EH (cell line): ENCODE measurements around the gene SNU13.
"Not testable (repeated sequence)": the region's sequence is repeated elsewhere in the genome, so short reads cannot be mapped to it uniquely, and the experiment has no call there.

Experiments
- DNase-seq: peaks from one replicate; pipeline ENCODE4 v3.0.0-alpha.2; 2015; ENCODE audit warnings: low read depth

SNU13 gene

DNA sequence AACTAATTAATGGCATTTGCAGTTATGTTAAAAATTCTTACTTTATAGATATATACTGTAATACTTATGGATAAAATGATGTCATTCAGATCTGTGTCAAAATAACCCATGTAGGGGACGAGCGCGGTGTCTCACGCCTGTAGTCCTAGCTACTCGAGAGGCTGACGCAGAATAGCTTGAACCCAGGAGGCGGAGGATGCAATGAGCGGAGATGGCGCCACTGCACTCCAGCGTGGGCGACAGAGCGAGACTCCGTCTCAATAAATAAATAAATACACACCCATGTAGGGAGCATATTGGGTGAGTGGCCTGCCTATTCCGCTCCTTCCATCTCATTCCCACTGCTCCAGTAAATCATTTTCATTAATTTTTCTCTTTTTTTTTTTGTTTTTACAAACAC lies 7.1 kb downstream of the SNU13 start:
- no peak for DNase-seq

- DNase-seq, result no peak
Measured at GRCh38 chr22:41676134-41676533, 12.5 kb downstream of the SNU13 start.

DNA sequence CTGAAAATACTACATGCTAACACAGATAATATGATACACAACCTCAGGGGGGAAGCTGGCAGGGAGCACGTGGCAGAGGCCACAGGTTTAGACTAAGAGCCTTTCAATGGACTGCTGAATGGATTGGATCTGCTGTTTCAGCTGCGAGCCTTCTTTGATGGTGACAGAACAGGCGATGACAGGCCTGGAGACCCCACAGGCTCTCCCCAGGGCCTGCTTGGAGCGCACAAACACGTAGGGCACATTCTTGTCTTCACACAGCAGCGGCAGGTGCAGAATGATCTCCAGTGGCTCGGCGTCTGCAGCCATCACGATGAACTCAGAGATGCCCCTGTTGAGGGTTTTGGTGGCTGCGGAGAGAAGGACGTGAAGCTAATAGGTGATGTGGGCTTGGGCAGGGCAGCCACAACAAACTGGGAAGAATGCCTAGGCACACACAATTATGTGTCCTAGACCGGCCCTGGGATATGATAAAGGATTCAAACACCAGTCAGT lies 13.8 kb downstream of the SNU13 start:
- DNase-seq, result no peak

- DNase-seq, result peak; percentile 46
Measured at GRCh38 chr22:41672780-41673509, 15.7 kb downstream of the SNU13 start.

GRCh38 chr22:41672096-41672495 lies 16.6 kb downstream of the SNU13 start:
- peak; percentile 54 for DNase-seq

DNA sequence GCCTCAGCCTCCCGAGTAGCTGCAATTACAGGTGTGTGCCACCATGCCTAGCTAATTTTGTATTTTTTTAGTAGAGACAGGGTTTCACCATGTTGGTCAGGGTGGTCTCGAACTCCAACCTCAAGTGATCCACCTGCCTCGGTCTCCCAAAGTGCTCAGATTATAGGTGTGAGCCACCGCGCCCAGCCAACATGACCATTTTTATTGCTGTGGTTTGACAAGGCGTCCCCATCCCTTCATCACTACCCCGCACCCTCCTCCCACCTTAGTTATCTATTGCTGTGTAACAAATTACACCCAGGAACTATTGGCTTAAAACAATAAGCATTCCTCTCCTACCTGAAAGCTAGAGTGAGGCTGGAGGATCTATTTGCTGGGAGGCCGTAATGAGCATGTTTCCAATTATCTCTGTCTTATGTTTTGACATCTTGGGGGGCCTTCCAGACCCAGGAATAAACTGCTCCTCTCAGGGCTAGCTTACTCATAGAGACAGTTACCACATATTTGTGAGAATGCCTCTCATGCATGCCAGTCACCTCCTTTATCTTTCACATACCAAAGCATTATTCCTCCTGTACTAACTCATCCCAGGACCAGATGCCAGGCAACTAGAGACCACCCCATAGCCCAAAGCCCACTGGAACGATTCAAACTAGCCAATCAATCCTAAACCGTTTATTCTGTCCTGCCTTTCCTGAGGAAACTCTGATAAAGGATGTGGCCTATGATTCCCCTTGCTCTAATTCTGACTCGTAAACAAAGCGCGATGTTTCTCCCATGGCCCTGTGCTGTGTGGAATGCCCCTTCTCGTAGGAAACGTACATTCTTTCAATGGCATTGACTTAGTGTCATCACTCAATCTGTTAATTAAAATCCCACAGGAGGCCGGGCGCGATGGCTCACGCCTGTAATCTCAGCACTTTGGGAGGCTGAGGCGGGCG lies 19.4 kb downstream of the SNU13 start:
- DNase-seq, result peak; percentile 95

GRCh38 chr22:41664951-41665350 lies 23.7 kb downstream of the SNU13 start:
- no peak for DNase-seq

DNA sequence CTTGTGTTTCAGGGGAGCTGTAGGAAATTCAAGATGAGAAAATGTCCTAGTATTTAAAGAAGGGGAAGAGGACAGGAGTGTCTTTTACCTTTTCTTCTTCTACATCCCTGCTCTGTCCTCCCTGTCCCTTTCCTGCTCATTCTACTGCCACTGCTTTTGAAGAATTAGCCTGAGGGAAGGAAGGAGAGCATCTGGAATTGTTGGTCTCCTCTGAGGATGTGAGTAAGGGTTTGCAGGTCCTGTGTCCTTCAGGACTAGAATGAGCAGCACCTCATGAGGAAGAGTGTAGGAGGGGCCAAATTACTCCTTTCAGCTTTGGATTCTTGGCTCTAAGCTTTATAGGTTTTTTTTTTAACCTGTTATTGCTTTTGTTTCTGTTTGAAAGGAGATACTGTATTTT lies 24.2 kb downstream of the SNU13 start:
- DNase-seq, result peak; percentile 35

DNA sequence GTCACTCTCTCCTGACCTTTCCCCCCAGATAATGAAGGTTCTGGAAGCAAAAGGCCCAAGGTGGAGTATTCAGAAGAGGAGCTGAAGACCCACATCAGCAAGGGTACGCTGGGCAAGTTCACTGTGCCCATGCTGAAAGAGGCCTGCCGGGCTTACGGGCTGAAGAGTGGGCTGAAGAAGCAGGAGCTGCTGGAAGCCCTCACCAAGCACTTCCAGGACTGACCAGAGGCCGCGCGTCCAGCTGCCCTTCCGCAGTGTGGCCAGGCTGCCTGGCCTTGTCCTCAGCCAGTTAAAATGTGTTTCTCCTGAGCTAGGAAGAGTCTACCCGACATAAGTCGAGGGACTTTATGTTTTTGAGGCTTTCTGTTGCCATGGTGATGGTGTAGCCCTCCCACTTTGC lies 25.1 kb downstream of the SNU13 start:
- not testable (repeated sequence) for DNase-seq

GRCh38 chr22:41661713-41662112 lies 27.0 kb downstream of the SNU13 start:
- DNase-seq, result no peak

GRCh38 chr22:41661088-41661487 lies 27.6 kb downstream of the SNU13 start:
- no peak for DNase-seq

DNA sequence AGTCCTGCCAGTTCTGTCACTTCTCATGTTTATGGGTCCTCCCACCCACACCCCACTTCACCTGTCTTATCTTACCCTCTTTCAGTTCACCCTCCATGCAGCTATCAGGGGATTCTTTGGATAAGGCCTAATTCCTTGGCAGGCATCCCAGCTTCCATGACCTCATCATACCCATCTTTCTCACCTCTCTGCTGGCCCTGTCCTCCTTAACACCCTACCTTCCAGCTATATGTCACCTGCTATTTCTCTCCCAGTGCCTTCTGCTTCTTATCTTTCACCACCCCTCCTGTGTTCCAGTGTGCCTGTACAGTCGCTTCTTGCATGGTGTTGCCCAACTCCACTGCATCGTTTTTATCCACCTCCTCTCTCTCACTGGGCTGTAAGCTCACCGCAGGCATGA lies 28.3 kb downstream of the SNU13 start:
- peak; percentile 16 for DNase-seq

DNA sequence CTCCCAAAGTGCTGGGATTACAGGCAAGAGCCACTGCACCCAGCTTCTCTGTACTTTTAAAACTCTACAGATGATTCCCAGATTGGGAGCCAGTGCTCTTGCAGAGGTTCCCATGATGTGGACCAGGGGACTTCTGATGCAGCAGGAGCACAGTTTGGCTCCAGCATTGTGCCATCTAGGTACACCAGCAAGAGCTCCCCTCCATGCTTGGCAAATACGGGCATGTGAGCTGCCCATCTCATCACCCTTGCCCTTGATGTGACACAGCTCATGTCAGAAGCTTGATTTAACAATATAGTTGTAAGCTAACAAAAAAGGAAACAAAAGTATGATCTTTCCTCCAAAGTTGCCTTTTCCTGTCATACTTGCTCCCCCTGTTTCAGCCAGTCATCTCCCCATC lies 28.7 kb downstream of the SNU13 start:
- no peak for DNase-seq

- DNase-seq, result no peak
Measured at GRCh38 chr22:41658869-41659268, 29.8 kb downstream of the SNU13 start.

DNA sequence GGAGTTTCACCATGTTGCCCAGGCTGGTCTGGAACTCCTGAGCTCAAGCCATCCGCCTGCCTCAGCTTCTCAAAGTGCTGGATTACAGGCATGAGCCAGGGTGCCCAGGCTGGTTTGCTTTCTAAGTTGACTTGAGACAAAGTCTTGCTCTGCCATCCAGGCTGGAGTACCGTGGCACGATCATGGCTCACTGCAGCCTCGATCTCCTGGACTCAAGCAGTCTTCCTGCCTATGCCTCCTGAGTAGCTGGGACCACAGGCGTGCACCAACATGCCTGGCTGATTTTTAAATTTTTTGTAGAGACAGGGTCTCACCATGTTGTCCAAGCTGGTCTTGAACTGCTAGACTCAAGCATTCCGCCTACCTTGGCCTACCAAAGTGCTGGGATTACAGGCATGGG lies 31.0 kb downstream of the SNU13 start:
- DNase-seq, result no peak

DNA sequence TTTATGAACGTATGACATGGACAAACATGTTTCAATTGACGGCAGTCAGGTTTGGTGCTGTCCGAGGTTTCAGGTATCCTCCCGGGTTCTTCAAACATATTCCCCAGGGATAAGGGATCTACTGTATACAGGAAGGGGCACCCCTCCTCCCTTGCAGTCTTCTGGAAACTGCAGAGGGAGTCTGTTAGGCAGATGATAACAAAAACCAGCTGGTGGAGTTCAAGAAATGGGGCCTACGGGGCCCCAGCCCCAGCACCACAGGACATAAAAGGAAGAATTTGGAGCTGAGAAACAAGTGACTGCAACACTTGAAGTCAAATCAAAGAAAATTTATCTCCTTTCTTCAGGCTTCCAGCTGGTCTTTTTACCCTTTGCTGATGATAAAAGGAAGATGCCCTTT lies 32.1 kb downstream of the SNU13 start:
- DNase-seq, result no peak

GRCh38 chr22:41654322-41654721 lies 34.3 kb downstream of the SNU13 start:
- no peak for DNase-seq

DNA sequence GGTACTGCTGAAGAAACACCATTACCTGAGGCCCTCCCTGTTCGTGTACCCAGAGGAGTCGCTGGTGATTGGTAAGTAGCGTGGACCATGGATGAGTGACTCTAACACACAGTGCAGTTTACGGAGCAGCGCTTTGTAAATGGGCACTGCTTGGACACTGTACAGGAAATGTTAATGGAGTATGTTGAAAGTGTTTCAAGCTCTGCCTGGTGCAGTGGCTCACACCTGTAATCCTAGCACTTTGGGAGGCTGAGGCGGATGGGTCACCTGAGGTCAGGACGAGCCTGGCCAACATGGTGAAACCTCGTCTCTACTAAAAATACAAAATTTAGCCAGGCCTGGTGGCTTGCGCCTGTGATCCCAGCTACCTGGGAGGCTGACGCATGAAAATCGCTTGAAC lies 37.8 kb downstream of the SNU13 start:
- DNase-seq, result no peak

- DNase-seq, result no peak
Measured at GRCh38 chr22:41650229-41650628, 38.4 kb downstream of the SNU13 start.

DNA sequence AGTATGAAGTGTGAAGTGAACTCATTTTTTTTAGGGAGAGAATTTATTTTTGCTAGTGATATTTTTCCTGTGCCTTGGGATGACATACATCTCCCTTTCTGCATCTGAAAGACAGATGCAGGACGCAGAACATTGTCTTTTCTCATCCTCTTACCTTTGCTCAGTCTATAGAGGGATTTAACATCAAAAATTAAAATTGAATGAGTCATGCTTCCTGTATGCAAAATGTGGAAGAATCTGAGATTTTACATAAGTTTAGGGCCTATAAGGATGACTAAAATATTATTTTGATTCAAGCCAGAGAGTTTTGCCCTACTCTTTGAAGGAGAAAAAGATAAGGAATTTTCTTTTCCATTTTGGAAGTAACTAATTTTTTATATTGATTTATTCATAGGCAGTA lies 40.2 kb downstream of the SNU13 start:
- DNase-seq, result peak; percentile 10

- no peak for DNase-seq
Measured at GRCh38 chr22:41647771-41648170, 40.9 kb downstream of the SNU13 start.

- no peak for DNase-seq
Measured at GRCh38 chr22:41642331-41643110, 46.1 kb downstream of the SNU13 start.
